T-helper 2 cell treated with Interferon-gamma antibody and Interleukin-4, amounts not matched to agents 5 μg/mL and 100 μg/mL, for 36 hours (primary cell): ENCODE measurements around the gene CSPG4.
"Not testable (repeated sequence)": the region's sequence is repeated elsewhere in the genome, so short reads cannot be mapped to it uniquely, and the experiment has no call there.

Experiments
- DNase-seq: peaks from one replicate; pipeline ENCODE4 v3.0.0; 2021; ENCODE audit warnings: low spot score
- H3K27ac Mint-ChIP-seq: one replicate; pipeline ENCODE4 v1.8.0; 2021; ENCODE audit warnings: mild to moderate bottlenecking, mixed read lengths
- H3K27me3 Mint-ChIP-seq: one replicate; pipeline ENCODE4 v1.8.0; 2021; ENCODE audit warnings: low read depth, mixed read lengths
- H3K36me3 Mint-ChIP-seq: one replicate; pipeline ENCODE4 v1.8.0; 2021; ENCODE audit warnings: low read depth, mixed read lengths
- H3K4me1 Mint-ChIP-seq: one replicate; pipeline ENCODE4 v1.8.0; 2021; ENCODE audit warnings: low read depth, mixed read lengths
- H3K4me3 Mint-ChIP-seq: one replicate; pipeline ENCODE4 v1.8.0; 2022; ENCODE audit warnings: mild to moderate bottlenecking, moderate library complexity, mixed read lengths
- H3K9me3 Mint-ChIP-seq: one replicate; pipeline ENCODE4 v1.8.0; 2021; ENCODE audit warnings: mixed read lengths

CSPG4 gene

DNA sequence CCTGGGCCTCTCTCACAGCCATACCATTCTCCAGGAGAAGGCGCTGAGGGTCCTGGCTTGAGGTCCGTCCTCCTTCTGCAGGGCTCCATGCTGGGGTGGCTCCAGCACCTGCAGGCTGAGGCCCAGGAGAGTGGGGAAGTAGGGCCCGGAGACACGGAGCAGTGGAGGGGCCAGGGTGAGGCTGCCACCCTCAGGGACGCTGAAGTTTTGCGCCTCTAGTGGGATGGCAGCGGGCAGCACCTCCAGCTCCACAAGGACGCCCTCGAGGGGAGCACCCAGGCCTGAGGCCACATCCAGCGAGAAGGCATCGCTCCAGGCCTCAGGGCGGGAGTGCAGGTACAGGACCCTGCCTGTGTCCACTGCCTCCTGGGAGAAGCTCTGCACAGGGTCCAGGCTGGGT lies 27.5 kb downstream of the CSPG4 start:
- no peaks in the 10 kb centered on the region for H3K36me3 Mint-ChIP-seq
- H3K27me3 Mint-ChIP-seq = no peaks in the 10 kb centered on the region
- no peak overlapping the region for H3K27ac Mint-ChIP-seq
- no peaks in the 10 kb centered on the region for H3K9me3 Mint-ChIP-seq
- H3K4me1 Mint-ChIP-seq = no peaks in the 10 kb centered on the region
- no peak overlapping the region for H3K4me3 Mint-ChIP-seq
- no peak for DNase-seq

DNA sequence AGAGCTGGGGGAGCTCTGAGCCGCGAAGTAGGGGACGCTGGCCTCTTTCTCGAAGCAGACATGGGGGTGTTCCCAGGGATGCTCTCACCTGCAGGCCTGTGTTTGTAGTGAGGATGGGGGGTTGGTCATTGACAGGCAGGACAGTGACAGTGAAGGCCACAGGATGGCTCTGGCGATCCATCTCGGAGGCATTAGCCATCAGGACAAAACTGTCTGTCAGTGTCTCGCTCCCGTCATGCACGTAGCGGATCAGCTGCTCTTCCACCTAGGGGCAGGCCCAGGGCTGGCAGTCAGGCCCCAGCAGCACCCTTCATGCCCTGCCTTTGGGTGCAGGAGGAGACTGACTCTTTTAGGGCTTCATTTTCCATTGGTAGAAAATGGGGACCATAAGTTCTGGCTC lies 28.0 kb downstream of the CSPG4 start:
- Mint-ChIP-seq H3K9me3 (no peaks in the 10 kb centered on the region), H3K27me3 (no peaks in the 10 kb centered on the region), H3K4me3 (no peak overlapping the region), H3K36me3 (no peaks in the 10 kb centered on the region), H3K27ac (no peak overlapping the region), H3K4me1 (no peaks in the 10 kb centered on the region)
- DNase-seq = no peak

DNA sequence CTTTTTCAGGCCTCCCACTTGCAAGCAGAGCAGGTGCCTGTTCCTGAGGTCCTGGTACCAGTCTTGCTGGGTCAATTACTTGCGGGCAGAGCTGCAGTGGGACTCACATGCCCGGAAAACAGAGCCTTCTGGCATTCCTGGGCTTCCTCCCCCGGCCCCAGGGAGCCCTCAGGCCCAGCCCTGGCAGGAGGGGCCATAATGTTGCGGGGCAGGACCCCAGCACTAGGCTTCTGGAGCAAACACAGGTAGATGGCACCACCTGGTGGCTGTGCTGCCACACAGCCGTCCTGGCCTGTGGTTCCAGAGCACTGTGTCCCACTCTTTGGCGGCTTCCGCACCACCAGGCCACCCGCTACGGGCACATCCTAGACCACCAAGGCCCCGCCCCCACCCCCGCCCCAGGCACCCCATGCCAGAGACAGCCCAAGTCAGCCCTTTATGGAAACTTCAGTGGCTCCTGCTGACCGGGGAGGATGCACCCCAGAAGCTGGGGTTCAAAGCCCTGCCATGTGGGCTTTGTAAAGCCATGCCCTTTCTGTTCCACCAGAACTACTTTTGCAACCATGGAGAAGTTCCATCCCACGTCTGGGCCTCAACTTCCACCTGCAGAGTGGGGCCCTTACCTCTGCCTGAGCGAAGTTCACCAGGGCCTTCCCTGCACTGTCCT lies 28.9 kb downstream of the CSPG4 start:
- peak; percentile 59 for DNase-seq
- H3K36me3 Mint-ChIP-seq, H3K27ac Mint-ChIP-seq, H3K4me3 Mint-ChIP-seq, H3K9me3 Mint-ChIP-seq, H3K4me1 Mint-ChIP-seq, H3K27me3 Mint-ChIP-seq: not testable (repeated sequence)

DNA sequence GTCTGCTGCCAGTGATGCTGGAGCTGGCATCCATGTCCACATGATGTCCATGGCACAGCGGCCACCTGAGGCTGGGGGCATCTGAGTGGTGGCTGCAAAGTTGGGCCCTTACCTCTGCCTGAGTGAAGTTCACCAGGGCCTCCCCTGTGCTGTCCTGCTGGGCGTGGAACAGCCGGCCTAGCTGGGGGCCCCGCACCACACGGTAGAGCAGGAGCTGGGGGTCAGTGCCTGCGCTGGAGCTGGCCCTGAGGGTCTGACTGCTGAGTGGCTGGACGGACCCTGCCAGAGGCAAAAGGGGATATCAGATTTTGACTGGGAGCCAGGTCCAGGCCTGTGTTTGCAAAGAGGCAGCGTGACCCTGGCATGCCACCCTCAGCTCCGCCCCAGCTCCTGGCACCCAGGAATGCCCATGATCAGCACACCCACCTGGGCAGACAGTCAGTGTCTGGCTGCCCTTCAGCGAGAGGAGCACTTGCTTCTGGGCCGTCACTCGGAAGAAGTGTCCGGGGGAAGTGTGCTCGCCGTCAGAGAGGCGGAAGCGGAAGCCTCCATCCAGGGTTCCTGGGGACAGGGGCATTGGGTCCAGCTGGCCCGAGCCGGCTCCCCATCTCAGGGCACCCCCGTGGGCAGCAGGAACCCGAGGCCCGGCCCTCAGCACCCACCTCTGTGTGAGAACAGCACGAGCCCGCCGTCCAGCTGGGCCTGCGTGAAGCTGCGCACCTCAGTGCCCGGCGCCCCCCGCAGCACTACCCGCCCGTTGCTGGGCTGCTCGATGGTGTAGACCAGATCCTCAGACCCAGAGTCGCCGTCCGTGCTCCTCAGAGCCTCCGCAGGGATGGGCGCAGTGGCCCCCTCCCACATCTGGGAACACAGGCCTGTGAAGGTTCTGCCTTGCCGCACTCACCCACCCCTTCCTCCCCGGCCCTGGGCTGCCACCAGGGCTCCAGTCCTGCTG lies 30.2 kb downstream of the CSPG4 start:
- no peaks in the 10 kb centered on the region for H3K9me3 Mint-ChIP-seq
- no peaks in the 10 kb centered on the region for H3K27me3 Mint-ChIP-seq
- no peak overlapping the region for H3K27ac Mint-ChIP-seq
- no peak overlapping the region for H3K4me3 Mint-ChIP-seq
- H3K36me3 Mint-ChIP-seq = no peaks in the 10 kb centered on the region
- no peaks in the 10 kb centered on the region for H3K4me1 Mint-ChIP-seq
- DNase-seq = no peak

DNA sequence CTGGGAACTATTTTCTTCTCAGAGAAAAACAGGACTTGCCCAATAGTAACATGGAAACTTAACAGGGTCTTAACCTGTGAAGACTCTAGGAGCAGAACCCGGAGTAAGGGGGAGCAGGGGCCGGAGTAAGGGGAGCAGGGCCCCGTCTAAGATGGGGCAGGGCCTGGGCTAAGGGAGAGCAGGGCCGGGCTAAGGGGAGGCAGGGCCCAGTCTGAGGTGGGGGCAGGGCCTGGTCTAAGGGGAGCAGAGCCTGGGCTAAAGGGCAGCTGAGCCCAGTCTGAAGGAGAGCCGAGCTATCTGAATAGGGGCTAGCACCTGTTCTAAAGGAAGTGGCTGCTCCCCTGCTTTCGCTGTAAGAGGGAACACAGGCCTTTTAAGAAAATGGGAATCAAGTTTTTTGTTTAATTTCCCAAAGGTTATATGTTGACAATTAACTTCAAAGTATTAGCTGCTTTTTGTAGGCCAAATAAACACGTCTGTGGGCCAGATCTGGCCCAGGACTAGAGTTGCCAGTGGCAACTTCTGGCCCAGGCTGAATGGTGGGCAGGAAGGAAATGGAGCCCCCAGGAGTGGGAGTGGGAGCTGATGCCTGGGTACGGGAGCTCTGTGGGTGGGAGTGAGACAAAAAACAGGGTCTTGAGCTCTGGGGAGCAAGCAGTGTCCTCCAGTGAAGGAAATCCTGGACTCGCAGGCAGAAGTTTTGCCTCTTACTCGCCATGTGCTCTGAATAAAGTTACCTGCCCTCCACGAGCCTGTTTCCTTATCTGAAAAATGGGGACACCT lies 32.5 kb downstream of the CSPG4 start:
- Mint-ChIP-seq H3K9me3 (no peaks in the 10 kb centered on the region), H3K4me3 (no peak overlapping the region), H3K27ac (no peak overlapping the region), H3K27me3 (no peaks in the 10 kb centered on the region), H3K36me3 (no peaks in the 10 kb centered on the region), H3K4me1 (no peaks in the 10 kb centered on the region)
- DNase-seq = no peak

DNA sequence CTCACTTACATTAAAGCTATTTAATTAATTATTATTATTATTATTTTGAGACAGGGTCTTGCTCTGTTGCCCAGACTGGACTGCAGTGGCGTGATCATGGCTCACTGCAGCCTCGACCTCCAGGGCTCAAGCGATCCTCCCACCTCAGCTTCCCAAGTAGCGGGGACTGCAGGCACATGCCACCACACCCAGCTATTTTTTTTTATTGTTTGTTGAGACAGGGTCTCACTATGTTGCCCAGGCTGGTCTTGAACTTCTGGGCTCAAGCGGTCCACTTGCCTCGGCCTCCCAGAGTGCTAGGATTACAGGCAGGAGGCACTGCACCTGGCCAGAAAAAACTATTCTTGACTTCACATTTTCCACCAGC lies 34.3 kb downstream of the CSPG4 start:
- H3K27ac Mint-ChIP-seq, H3K27me3 Mint-ChIP-seq: not testable (repeated sequence)

DNA sequence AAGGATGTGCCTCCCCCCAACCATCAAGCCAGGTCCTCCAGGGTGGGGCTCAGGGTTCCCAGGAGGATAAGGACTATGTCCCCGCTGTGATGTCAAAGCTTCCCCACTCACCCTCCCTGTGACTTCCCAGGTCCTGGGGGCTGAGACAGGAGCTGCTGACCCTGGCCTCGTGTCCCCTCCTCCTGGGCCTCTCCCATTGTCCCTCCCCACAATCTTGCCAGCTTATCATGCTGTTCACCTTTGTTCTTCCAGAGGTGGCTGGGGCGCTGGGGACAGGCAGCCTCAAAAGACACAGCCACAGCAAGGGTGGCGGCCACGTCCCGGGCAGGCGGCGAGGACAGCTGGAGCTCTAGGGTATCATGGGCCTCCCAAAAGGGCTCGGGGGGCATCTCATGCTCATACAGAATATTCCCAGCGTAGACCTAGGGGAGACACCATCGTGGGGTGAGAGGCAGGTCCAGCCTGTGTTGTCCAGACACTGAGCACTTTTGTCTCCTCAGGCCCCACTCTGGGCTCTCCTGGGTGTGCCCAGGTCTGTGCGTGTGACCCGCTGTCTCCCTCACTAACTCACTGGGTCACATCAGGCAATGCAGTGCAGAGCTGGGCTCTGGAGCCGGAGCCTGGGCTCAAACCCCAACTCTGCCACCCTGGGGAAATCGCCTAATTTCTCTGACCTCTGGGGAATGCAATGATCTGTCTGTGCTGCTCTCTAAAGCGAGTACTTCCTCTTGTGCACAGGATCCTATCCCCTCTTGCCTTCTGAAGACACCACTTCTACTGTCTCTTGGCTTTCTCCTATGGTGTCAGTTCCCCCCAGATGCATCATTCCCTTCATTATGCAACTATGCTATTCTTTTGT lies 35.0 kb downstream of the CSPG4 start:
- Mint-ChIP-seq H3K4me1 (no peaks in the 10 kb centered on the region), H3K9me3 (no peaks in the 10 kb centered on the region), H3K4me3 (no peak overlapping the region), H3K27me3 (no peaks in the 10 kb centered on the region), H3K27ac (no peak overlapping the region), H3K36me3 (no peaks in the 10 kb centered on the region)
- DNase-seq = no peak

More for the DNA sequence above, 34.3 kb downstream of the CSPG4 start:
- DNase-seq, H3K9me3 Mint-ChIP-seq, H3K4me1 Mint-ChIP-seq, H3K4me3 Mint-ChIP-seq, H3K36me3 Mint-ChIP-seq: not testable (repeated sequence)

DNA sequence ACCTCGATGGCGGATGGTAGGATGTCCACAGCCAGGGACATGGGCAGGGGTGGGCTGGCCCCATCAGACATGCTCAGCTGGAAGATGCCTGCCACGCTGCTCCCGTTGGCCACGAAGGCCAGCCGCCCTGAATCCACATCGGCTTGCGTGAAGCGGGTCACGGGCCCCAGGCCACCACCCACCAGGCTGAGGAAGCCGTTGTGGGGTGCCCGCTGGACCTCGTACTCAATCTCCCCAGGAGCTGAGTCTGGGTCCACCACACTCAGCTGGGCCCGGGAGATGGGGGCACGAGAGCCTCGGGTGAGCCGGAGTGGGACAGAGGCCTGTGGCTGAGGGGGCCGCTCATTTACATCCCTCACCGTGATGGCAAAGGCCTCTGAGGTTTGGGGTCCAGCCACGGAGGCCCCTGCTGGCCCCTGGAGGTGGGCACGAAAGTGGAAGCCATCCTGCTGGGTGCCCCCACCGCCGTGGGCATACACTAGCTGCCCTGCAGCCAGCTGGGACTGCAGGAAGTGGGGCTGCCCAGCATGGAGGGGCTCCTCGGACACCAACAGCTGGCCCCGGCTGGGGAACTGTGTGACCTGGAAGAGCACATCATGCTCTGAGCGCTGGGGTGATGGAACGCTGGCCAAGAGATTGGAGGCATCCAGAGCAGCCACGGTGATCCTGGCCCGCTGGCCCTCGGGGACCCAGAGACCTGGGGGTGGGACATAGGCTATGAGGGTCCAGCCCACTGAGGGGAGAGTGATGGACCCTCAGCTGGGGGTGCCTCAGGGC lies 35.8 kb downstream of the CSPG4 start:
- Mint-ChIP-seq H3K4me1 (no peaks in the 10 kb centered on the region), H3K4me3 (no peak overlapping the region), H3K27me3 (no peaks in the 10 kb centered on the region), H3K36me3 (no peaks in the 10 kb centered on the region), H3K9me3 (no peaks in the 10 kb centered on the region), H3K27ac (no peak overlapping the region)
- DNase-seq = no peak

DNA sequence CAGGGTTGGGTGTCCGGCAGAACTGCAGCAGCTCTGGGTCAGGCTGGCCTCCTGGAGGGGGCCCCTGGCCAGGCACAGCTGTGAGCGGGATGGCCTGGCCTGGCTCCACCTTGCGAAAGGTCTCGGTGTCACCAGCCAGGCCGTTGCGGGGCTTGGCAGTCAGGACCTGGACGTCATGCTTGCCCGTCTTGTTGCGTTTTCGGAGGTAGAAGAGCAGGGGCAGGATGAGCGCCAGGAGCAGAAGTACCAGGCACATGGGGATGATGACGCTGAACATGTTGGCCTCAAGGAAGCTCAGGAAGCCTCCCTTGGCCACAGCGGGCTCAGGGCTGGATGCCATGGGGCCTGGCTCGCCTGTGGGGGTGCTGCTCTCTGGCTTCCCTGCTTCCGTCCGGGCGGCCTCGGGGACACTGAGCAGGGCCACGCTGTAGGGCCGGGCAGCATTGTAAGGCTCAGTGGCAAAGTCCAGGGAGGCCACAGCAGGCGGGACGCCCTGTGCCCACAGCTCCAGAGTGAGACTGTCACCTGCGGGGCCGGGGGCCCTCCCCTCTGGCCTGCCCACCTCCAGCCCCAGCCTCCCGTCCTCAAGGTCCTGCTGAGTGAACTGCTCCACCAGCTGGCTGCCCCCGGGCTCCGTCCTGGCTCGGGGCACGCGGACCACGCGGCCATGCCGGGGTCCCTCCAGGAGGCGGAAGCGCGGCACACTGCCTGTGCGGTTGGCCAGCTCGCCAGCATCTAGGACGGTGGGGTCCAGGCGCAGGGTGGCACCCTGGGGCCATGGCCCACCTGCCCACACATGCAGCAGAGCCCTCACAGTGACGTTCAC lies 36.9 kb downstream of the CSPG4 start:
- Mint-ChIP-seq H3K9me3 (no peaks in the 10 kb centered on the region), H3K4me3 (no peak overlapping the region), H3K36me3 (no peaks in the 10 kb centered on the region), H3K27me3 (no peaks in the 10 kb centered on the region), H3K27ac (no peak overlapping the region), H3K4me1 (no peaks in the 10 kb centered on the region)
- DNase-seq = no peak

DNA sequence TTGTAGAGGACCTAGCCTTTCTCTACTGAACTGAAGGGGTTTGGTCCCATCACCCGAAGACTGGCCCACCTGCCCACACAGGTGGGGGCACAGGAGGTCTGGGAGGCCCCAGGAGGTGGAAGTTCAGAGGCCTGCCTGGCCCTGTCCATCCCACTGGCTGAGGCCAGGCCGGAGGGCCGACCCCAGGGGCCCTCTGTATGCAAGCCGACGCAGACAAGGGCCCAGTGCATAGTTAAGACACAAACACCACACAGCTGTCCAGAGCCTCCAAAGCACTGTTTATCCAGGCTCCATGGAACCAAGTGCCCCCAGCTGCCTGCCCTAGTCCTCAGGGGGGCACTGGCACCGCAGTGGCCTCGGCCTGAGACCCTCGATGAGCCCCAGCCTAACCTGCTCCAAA lies 38.3 kb downstream of the CSPG4 start:
- Mint-ChIP-seq H3K9me3 (no peaks in the 10 kb centered on the region), H3K27me3 (no peaks in the 10 kb centered on the region), H3K4me3 (no peak overlapping the region), H3K4me1 (no peaks in the 10 kb centered on the region), H3K36me3 (no peaks in the 10 kb centered on the region), H3K27ac (no peak overlapping the region)
- DNase-seq = no peak

DNA sequence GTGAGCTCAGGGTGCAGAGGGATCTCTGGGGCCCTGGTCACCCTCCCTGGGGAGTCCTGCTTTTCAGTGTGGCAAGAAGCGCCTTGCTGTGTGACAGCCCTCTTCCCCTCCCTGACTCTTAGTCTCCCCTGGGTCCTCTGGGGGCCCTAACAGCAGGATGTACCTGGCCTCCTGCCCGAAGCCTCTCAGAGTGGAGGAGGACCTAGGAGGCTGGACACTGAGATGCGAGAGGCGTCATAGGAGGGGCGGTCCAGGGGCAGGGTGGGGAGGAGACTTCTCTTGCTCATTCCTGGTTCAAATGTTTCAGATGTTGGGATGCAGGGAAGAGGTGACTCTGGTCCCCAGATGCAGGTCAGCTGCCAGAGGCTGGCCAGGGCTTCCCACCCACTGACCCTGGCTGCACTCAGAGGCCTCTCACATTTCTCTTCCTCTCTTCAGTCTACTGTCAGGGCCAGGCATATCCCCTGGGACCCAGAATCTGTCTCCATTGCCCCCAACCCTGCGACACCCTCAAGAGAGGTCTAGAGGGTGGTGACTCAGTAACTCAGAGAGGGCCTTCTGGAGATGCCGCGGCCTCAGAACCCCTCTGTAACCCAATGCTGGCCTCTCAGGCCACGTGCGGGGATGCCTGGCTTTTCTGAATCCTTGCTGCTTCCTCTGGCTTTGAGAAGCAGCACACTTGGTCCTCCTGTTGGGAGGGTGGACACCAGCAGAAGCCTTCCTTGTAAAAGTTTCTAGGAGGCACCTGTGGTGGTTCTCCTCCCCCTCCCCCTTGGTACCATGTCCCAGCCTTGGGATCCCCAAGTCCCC lies 39.0 kb downstream of the CSPG4 start:
- Mint-ChIP-seq H3K4me3 (no peak overlapping the region), H3K36me3 (no peaks in the 10 kb centered on the region), H3K9me3 (no peaks in the 10 kb centered on the region), H3K27me3 (no peaks in the 10 kb centered on the region), H3K27ac (no peak overlapping the region), H3K4me1 (no peaks in the 10 kb centered on the region)
- no peak for DNase-seq
